Measurements from ENCODE around the gene FAM241B. TPM values are rescaled to one million over a fixed set of nuclear protein-coding genes. Genes with fewer than 3 reads are reported as not detected.

Gene FAM241B
- total and polyA plus RNA-seq, 2 donors (not counting 1 experiment from before 2014, with no cell fraction given): 0.54 to 0.64 TPM

DNA sequence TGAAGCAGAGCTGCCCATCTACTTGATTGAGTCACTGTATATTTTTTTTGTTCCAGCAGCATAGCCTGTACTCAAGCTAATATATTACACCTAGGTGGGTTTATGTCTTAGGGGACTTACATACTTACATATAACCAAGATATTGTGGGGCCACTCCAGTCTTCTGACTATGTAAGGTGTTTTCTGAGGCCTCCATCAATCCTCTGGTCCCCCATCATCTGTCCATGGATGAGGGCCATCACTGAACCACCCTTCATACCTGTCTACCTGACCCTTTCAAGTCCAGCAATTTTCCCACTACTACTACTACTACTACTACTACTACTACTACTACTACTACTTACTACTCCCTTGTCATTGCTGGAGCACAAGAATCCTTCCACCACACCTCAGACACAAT is 3.2 kb upstream of the FAM241B start:
- ChIA-PET CTCF (interaction anchor here (2.2 kb wide), 1 partner anchor 11 kb away, joined by 8 read pairs; no protein-coding TSS in a partner anchor), POLR2A (no interaction called here)
- H3K4me1 Mint-ChIP-seq: peaks cover 9% of the 10 kb centered on the region

DNA sequence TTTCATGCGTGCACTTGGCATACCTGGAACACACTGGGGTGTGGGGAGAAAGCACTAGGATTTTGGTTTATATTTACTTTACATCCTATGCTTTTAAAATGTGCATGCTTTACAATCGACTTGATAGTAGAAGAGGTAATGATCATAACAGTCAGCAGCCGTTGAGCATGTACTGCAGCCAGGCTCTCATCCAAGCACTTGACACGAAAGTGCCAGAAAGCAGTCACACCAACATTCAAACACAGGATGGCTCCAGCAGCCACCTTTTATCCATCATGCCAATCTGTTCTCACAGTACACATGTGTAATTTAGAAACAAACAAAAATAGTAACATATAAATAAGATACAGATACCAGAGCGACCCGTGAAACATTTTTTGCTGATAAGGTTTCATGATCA is 1.2 kb upstream of the FAM241B start:
- H3K4me1 Mint-ChIP-seq: peaks cover 10% of the 10 kb centered on the region
- Histone ChIP-seq H3K79me2 (ENCODE audit: control insufficient read depth, insufficient read depth, low read length) (no peaks in the 10 kb centered on the region), H2AFZ (ENCODE audit: insufficient read depth, low read depth, low read length, poor library complexity, severe bottlenecking) (no peak overlapping the region), H3K36me3 (replicated peaks in 1 of 2; ENCODE audit: control extremely low read depth in 1 of 2, control insufficient read depth in 1 of 2, extremely low read depth in 1 of 2, insufficient read depth in 2 of 2, low read length in 1 of 2) (no peaks in the 10 kb centered on the region), H3K27ac (ENCODE audit: low read length in 2 of 2) (no peak overlapping the region), H3K9ac (ENCODE audit: low read length) (no peak overlapping the region), H3K4me1 (ENCODE audit: control insufficient read depth in 2 of 2, insufficient read depth in 2 of 2, low read length in 2 of 2) (peaks cover 4 to 6% of the 10 kb centered on the region in 2 donors), H3K9me3 (ENCODE audit: control extremely low read depth in 1 of 3, control insufficient read depth in 2 of 3, insufficient read depth in 1 of 3, low read length in 2 of 3) (peaks cover 1 to 6% (median 5%) of the 10 kb centered on the region in 3 donors), H3K4me3 (ENCODE audit: control extremely low read depth in 1 of 5, extremely low read depth in 1 of 5, insufficient read depth in 1 of 5, low read depth in 2 of 5, low read length in 4 of 5) (no peak overlapping the region), H3K27me3 (replicated peaks in 1 of 4; ENCODE audit: control extremely low read depth in 1 of 4, control insufficient read depth in 3 of 4, insufficient read depth in 4 of 4, low read length in 3 of 4) (peaks cover 0 to 27% (median 9%) of the 10 kb centered on the region in 4 experiments), H3K4me2 (replicated peaks; ENCODE audit: low read depth, low read length, poor library complexity, severe bottlenecking) (no peak overlapping the region), H4K20me1 (ENCODE audit: control insufficient read depth, insufficient read depth, low read length, poor library complexity, severe bottlenecking) (no peaks in the 10 kb centered on the region)
- H3K4me3 Mint-ChIP-seq: no peak overlapping the region
- TF ChIP-seq EZH2 (IDR thresholded peaks at IDR 0.05; ENCODE audit: borderline replicate concordance, insufficient read depth, low read depth, low read length, poor library complexity, severe bottlenecking) (no peak), CTCF (IDR thresholded peaks at IDR 0.05) (no peak)
- CTCF ChIA-PET: interaction anchor here (0.6 to 1.5 kb wide), 4 partner anchors 14 to 329 kb away, joined by 3 to 6 read pairs (median 3); no protein-coding TSS in a partner anchor
- POLR2A ChIA-PET: no interaction called here
- H3K27me3 Mint-ChIP-seq: peaks cover 41% of the 10 kb centered on the region
- ATAC-seq (ENCODE audit: low read depth): no peak
- DNase-seq: no peak
- peaks cover 5% of the 10 kb centered on the region for H3K9me3 Mint-ChIP-seq (ENCODE audit: insufficient read depth)
- 85% methylated on average over 4 of the region's 6 CpGs for WGBS (ENCODE audit: insufficient coverage)
- H3K27ac Mint-ChIP-seq: no peak overlapping the region
- intact Hi-C loops (cut with micrococcal nuclease): no loop called here

More for the DNA sequence above, 3.2 kb upstream of the FAM241B start:
- H2AFZ ChIP-seq (ENCODE audit: insufficient read depth, low read depth, low read length, poor library complexity, severe bottlenecking): no peak overlapping the region
- DNase-seq (no peak), ATAC-seq (ENCODE audit: low read depth) (no peak)
- H3K36me3 ChIP-seq (replicated peaks in 1 of 2; ENCODE audit: control extremely low read depth in 1 of 2, control insufficient read depth in 1 of 2, extremely low read depth in 1 of 2, insufficient read depth in 2 of 2, low read length in 1 of 2): no peaks in the 10 kb centered on the region
- no peak overlapping the region for H3K4me3 ChIP-seq (ENCODE audit: control extremely low read depth in 1 of 5, extremely low read depth in 1 of 5, insufficient read depth in 1 of 5, low read depth in 2 of 5, low read length in 4 of 5)
- no peak overlapping the region for H3K4me3 Mint-ChIP-seq
- H3K79me2 ChIP-seq (ENCODE audit: control insufficient read depth, insufficient read depth, low read length): no peaks in the 10 kb centered on the region
- TF ChIP-seq CTCF (IDR thresholded peaks at IDR 0.05) (no peak), EZH2 (IDR thresholded peaks at IDR 0.05; ENCODE audit: borderline replicate concordance, insufficient read depth, low read depth, low read length, poor library complexity, severe bottlenecking) (no peak)
- intact Hi-C loops (cut with micrococcal nuclease): no loop called here
- H3K4me1 ChIP-seq (ENCODE audit: control insufficient read depth in 2 of 2, insufficient read depth in 2 of 2, low read length in 2 of 2): peaks cover 4 to 6% of the 10 kb centered on the region in 2 donors
- peaks cover 0 to 27% (median 9%) of the 10 kb centered on the region in 4 experiments for H3K27me3 ChIP-seq (replicated peaks in 1 of 4; ENCODE audit: control extremely low read depth in 1 of 4, control insufficient read depth in 3 of 4, insufficient read depth in 4 of 4, low read length in 3 of 4)
- H3K9me3 Mint-ChIP-seq (ENCODE audit: insufficient read depth): peaks cover 12% of the 10 kb centered on the region
- no peak overlapping the region for H3K4me2 ChIP-seq (replicated peaks; ENCODE audit: low read depth, low read length, poor library complexity, severe bottlenecking)
- H3K27ac Mint-ChIP-seq: no peak overlapping the region
- H3K27me3 Mint-ChIP-seq: peaks cover 49% of the 10 kb centered on the region
- H3K27ac ChIP-seq (ENCODE audit: low read length in 2 of 2): no peak overlapping the region
- H3K9ac ChIP-seq (ENCODE audit: low read length): no peak overlapping the region
- H3K9me3 ChIP-seq (ENCODE audit: control extremely low read depth in 1 of 3, control insufficient read depth in 2 of 3, insufficient read depth in 1 of 3, low read length in 2 of 3): peaks cover 4 to 10% (median 6%) of the 10 kb centered on the region in 3 donors
- no peaks in the 10 kb centered on the region for H4K20me1 ChIP-seq (ENCODE audit: control insufficient read depth, insufficient read depth, low read length, poor library complexity, severe bottlenecking)
